Psoas muscle (tissue), 8 donors: ENCODE data around the gene CDC14A. TPM values are rescaled to one million over a fixed set of nuclear protein-coding genes. Genes with fewer than 3 reads are reported as not detected.

Experiments used
- ATAC-seq, 4 donors: fragments of 200-7000 bp; cut with Tn5 transposase; one replicate each; pipeline ENCODE4 v1.9.1; 2020; ENCODE audit warnings: moderate library complexity in 3 of 4, mild to moderate bottlenecking in 2 of 4
- DNase-seq, 2 donors: peaks; one replicate each; pipeline ENCODE4 v3.0.0-alpha.2; 2020
- H3K27ac ChIP-seq: fragments of 200-600 bp; one replicate; pipeline ENCODE4 v1.8.0; 2022
- H3K27me3 ChIP-seq, 3 donors: fragments of 200-600 bp in 1 of 3; one replicate each; pipeline versions ENCODE4 v1.6.1 to v1.8.0; 2013 to 2022; ENCODE audit warnings: low read length in 2 of 3, mild to moderate bottlenecking in 2 of 3, moderate library complexity in 1 of 3; ENCODE audit not compliant: insufficient read depth in 3 of 3
- H3K36me3 ChIP-seq, 2 donors: fragments of 200-600 bp in 1 of 2; one replicate each; pipeline versions ENCODE4 v1.6.1 to v1.8.0; 2013 to 2022; ENCODE audit warnings: low read depth in 1 of 2, mild to moderate bottlenecking in 1 of 2, moderate library complexity in 1 of 2; ENCODE audit not compliant: insufficient read depth in 1 of 2
- H3K4me1 ChIP-seq: fragments of 200-600 bp; one replicate; pipeline ENCODE4 v1.8.0; 2022
- H3K4me3 ChIP-seq: fragments of 200-600 bp; one replicate; pipeline ENCODE4 v1.8.0; 2022; ENCODE audit warnings: mild to moderate bottlenecking
- H3K9me3 ChIP-seq: fragments of 200-600 bp; one replicate; pipeline ENCODE4 v1.8.0; 2022
- CTCF ChIP-seq: fragments of 200-600 bp; IDR thresholded peaks from one replicate; pipeline ENCODE4 v1.8.0; 2022; ENCODE audit warnings: antibody characterized with exemption
- WGBS, 3 donors: extraction: QIAGEN DNeasy Blood & Tissue Kit; methylation state at CpG; one replicate each; pipeline versions ENCODE4 v1.1.6 to v1.1.7; 2013; 5-methylcytosine and 5-hydroxymethylcytosine counted together
- intact Hi-C, 2 donors: fragments of 100-400 bp; cut with DNase I; formaldehyde crosslinking; loops; one replicate each; pipeline versions ENCODE4 v1.11.0 to v1.14.2; 2022
- polyA plus RNA-seq, 3 donors: library from polyadenylated mRNA; stranded (reverse); fragments of 200-250 nt; gene quantifications; one replicate each; pipeline ENCODE4 v1.2.3, GENCODE V29; 2013
- total RNA-seq, 4 donors: library from RNA; stranded (reverse); fragmentation: NEBNext Ultra II Directional in 2 of 4; extraction: Animal tissue kit (Norgen Biotek cat#: 25700) in 2 of 4; gene quantifications; one replicate each; pipeline versions ENCODE4 v1.2.1 to v1.2.4, GENCODE V29; 2021 to 2023
- donor health status: healthy with polysubstance abuse.
- donor health status: DM: no; HTN: no; CAD: no; lungs with moderate emphysema.
- donor health status: Bipolar disorder and iron deficiency.
- donor health status: healthy.
- donor health status: DM: yes; HTN: yes; CAD: no.
- donor health status: DM: no; HTN: no; CAD: no.
- donor health status: DM: no; HTN: no; CAD: no.
- donor health status: DM: yes; HTN: yes; CAD: no.

CDC14A gene
- total and polyA plus RNA-seq, 7 donors: 0.44 to 5.5 (median 2.3) TPM

- no peak for ATAC-seq
- Histone ChIP-seq H3K9me3 (no peaks in the 10 kb centered on the region), H3K27ac (no peak overlapping the region), H3K4me3 (no peak overlapping the region), H3K36me3 (peaks cover 0 to 5% of the 10 kb centered on the region in 2 donors), H3K4me1 (peaks cover 5% of the 10 kb centered on the region), H3K27me3 (no peaks in the 10 kb centered on the region)
- no peak for DNase-seq
- intact Hi-C loops: loop anchor here in 1 of 2 donors (5.0 kb wide), 1 partner anchor 397 kb away; no protein-coding TSS in a partner anchor
- TF ChIP-seq CTCF: no peak
Measured at GRCh38 chr1:100474834-100475233, 122.5 kb downstream of the CDC14A start.

- no peaks in the 10 kb centered on the region for H3K27me3 ChIP-seq
- TF ChIP-seq CTCF: no peak
- no peaks in the 10 kb centered on the region for H3K4me1 ChIP-seq
- no peak overlapping the region for H3K27ac ChIP-seq
- ATAC-seq: no peak
- H3K9me3 ChIP-seq: no peaks in the 10 kb centered on the region
- H3K36me3 ChIP-seq: peaks cover 0 to 5% of the 10 kb centered on the region in 2 donors
- no peak overlapping the region for H3K4me3 ChIP-seq
- no peak for DNase-seq
- WGBS, 3 donors: 85 to 90% (median 89%) methylated on average over 4 of the region's 4 CpGs
- intact Hi-C loops: loop anchor here in 1 of 2 donors (5.0 kb wide), 1 partner anchor 395 kb away; no protein-coding TSS in a partner anchor
Measured at GRCh38 chr1:100476735-100477290, 124.5 kb downstream of the CDC14A start.

- no peak for DNase-seq
- no peaks in the 10 kb centered on the region for H3K4me1 ChIP-seq
- no peak overlapping the region for H3K4me3 ChIP-seq
- no peaks in the 10 kb centered on the region for H3K9me3 ChIP-seq
- H3K27ac ChIP-seq: no peak overlapping the region
- no peak for TF ChIP-seq CTCF
- 83 to 90% (median 88%) methylated on average over 1 of the region's 1 CpG for WGBS, 3 donors
- ATAC-seq: no peak
- H3K36me3 ChIP-seq: peaks cover 0 to 2% of the 10 kb centered on the region in 2 donors
- H3K27me3 ChIP-seq: no peaks in the 10 kb centered on the region
- intact Hi-C loops: loop anchor here in 1 of 2 donors (5.0 kb wide), 1 partner anchor 393 kb away; no protein-coding TSS in a partner anchor
Measured at GRCh38 chr1:100478816-100479215, 126.5 kb downstream of the CDC14A start.

GRCh38 chr1:100479620-100480338 lies 127.5 kb downstream of the CDC14A start:
- intact Hi-C loops: loop anchor here in 1 of 2 donors (5.0 kb wide), 1 partner anchor 393 kb away; no protein-coding TSS in a partner anchor
- WGBS, 3 donors: 91 to 97% (median 95%) methylated on average over 1 of the region's 1 CpG
- Histone ChIP-seq H3K27me3 (no peaks in the 10 kb centered on the region), H3K4me3 (no peak overlapping the region), H3K9me3 (no peaks in the 10 kb centered on the region), H3K4me1 (no peaks in the 10 kb centered on the region), H3K36me3 (peaks cover 0 to 9% of the 10 kb centered on the region in 2 donors), H3K27ac (no peak overlapping the region)
- TF ChIP-seq CTCF: no peak
- ATAC-seq (no peak), DNase-seq (no peak)
